Measurements from ENCODE around the gene GJD3. TPM values are rescaled to one million over a fixed set of nuclear protein-coding genes. Genes with fewer than 3 reads are reported as not detected.

Gene GJD3
- total RNA-seq, 1 experiment from 2014 or later: not detected

- Mint-ChIP-seq H3K36me3 (ENCODE audit: insufficient read depth, unreplicated experiment) (peaks cover 8% of the 10 kb centered on the region), H3K9me3 (ENCODE audit: unreplicated experiment) (no peaks in the 10 kb centered on the region), H3K27ac (ENCODE audit: low read depth, unreplicated experiment) (peak overlapping the region; percentile 87), H3K27me3 (ENCODE audit: insufficient read depth, unreplicated experiment) (no peaks in the 10 kb centered on the region), H3K4me3 (ENCODE audit: unreplicated experiment) (peak overlapping the region; percentile 52), H3K4me1 (ENCODE audit: insufficient read depth, unreplicated experiment) (peaks cover 72% of the 10 kb centered on the region)
- POLR2A ChIA-PET: interaction anchor here (0.9 to 1.2 kb wide), 2 partner anchors 8 to 11 kb away, joined by 3 to 5 read pairs; no protein-coding TSS in a partner anchor
- CTCF ChIA-PET: no interaction called here
- no TSS peak for BruUV-seq (replicated peaks)
- no peak for TF ChIP-seq CTCF (IDR thresholded peaks at IDR 0.05; ENCODE audit: unreplicated experiment)
- no peak for DNase-seq (ENCODE audit: unreplicated experiment)
- intact Hi-C loops (cut with micrococcal nuclease): no loop called here
These were observed 42.6 kb downstream of the GJD3 start for GRCh38 chr17:40321961-40322357.

- Mint-ChIP-seq H3K36me3 (ENCODE audit: insufficient read depth, unreplicated experiment) (peaks cover 8% of the 10 kb centered on the region), H3K9me3 (ENCODE audit: unreplicated experiment) (no peaks in the 10 kb centered on the region), H3K4me3 (ENCODE audit: unreplicated experiment) (peak overlapping the region; percentile 52), H3K27me3 (ENCODE audit: insufficient read depth, unreplicated experiment) (no peaks in the 10 kb centered on the region), H3K27ac (ENCODE audit: low read depth, unreplicated experiment) (peak overlapping the region; percentile 87), H3K4me1 (ENCODE audit: insufficient read depth, unreplicated experiment) (peaks cover 73% of the 10 kb centered on the region)
- BruUV-seq (replicated peaks): no TSS peak
- no peak for DNase-seq (ENCODE audit: unreplicated experiment)
- ChIA-PET CTCF (no interaction called here), POLR2A (interaction anchor here (0.9 kb wide), 1 partner anchor 11 kb away, joined by 3 read pairs; no protein-coding TSS in a partner anchor)
- TF ChIP-seq CTCF (IDR thresholded peaks at IDR 0.05; ENCODE audit: unreplicated experiment): no peak
- intact Hi-C loops (cut with micrococcal nuclease): no loop called here
These were observed 43.0 kb downstream of the GJD3 start for GRCh38 chr17:40321524-40321929.

- ChIA-PET POLR2A (no interaction called here), CTCF (interaction anchor here (1.1 kb wide), 1 partner anchor 18 kb away, joined by 3 read pairs; no protein-coding TSS in a partner anchor)
- no peaks in the 10 kb centered on the region for H3K27me3 Mint-ChIP-seq (ENCODE audit: insufficient read depth, unreplicated experiment)
- DNase-seq (ENCODE audit: unreplicated experiment): no peak
- no peak overlapping the region for H3K27ac Mint-ChIP-seq (ENCODE audit: low read depth, unreplicated experiment)
- no TSS peak for BruUV-seq (replicated peaks)
- no peaks in the 10 kb centered on the region for H3K9me3 Mint-ChIP-seq (ENCODE audit: unreplicated experiment)
- TF ChIP-seq CTCF (IDR thresholded peaks at IDR 0.05; ENCODE audit: unreplicated experiment): no peak
- peaks cover 73% of the 10 kb centered on the region for H3K4me1 Mint-ChIP-seq (ENCODE audit: insufficient read depth, unreplicated experiment)
- no peak overlapping the region for H3K4me3 Mint-ChIP-seq (ENCODE audit: unreplicated experiment)
- intact Hi-C loops (cut with micrococcal nuclease): no loop called here
- H3K36me3 Mint-ChIP-seq (ENCODE audit: insufficient read depth, unreplicated experiment): peaks cover 8% of the 10 kb centered on the region
These were observed 43.6 kb downstream of the GJD3 start for GRCh38 chr17:40320756-40321523.

GRCh38 chr17:40319651-40320540 is 44.6 kb downstream of the GJD3 start:
- BruUV-seq (replicated peaks): no TSS peak
- no peak for DNase-seq (ENCODE audit: unreplicated experiment)
- TF ChIP-seq CTCF (IDR thresholded peaks at IDR 0.05; ENCODE audit: unreplicated experiment): no peak
- ChIA-PET POLR2A (interaction anchor here (0.8 to 2.8 kb wide), 4 partner anchors 11 to 22 kb away, joined by 3 to 11 read pairs (median 4); no protein-coding TSS in a partner anchor), CTCF (interaction anchor here (0.6 to 1.1 kb wide), 6 partner anchors 8 to 95 kb away, joined by 3 to 7 read pairs (median 3); no protein-coding TSS in a partner anchor)
- H3K27me3 Mint-ChIP-seq (ENCODE audit: insufficient read depth, unreplicated experiment): no peaks in the 10 kb centered on the region
- peaks cover 76% of the 10 kb centered on the region for H3K4me1 Mint-ChIP-seq (ENCODE audit: insufficient read depth, unreplicated experiment)
- peak overlapping the region; percentile 81 for H3K4me3 Mint-ChIP-seq (ENCODE audit: unreplicated experiment)
- peaks cover 5% of the 10 kb centered on the region for H3K36me3 Mint-ChIP-seq (ENCODE audit: insufficient read depth, unreplicated experiment)
- intact Hi-C loops (cut with micrococcal nuclease): no loop called here
- H3K9me3 Mint-ChIP-seq (ENCODE audit: unreplicated experiment): no peaks in the 10 kb centered on the region
- H3K27ac Mint-ChIP-seq (ENCODE audit: low read depth, unreplicated experiment): no peak overlapping the region

Measured in MCF 10A (cell line).